ENCODE results near the gene PREB. TPM values are rescaled to one million over a fixed set of nuclear protein-coding genes. Genes with fewer than 3 reads are reported as not detected.
A peak's percentile ranks its signal among the peaks of the same experiment; 100 is the strongest.

PREB gene
- total and polyA plus RNA-seq, 2 of the 13 experiments (the other 11 are each of a cell fraction or from before 2014, with no cell fraction given), result 112 to 192 TPM

DNA sequence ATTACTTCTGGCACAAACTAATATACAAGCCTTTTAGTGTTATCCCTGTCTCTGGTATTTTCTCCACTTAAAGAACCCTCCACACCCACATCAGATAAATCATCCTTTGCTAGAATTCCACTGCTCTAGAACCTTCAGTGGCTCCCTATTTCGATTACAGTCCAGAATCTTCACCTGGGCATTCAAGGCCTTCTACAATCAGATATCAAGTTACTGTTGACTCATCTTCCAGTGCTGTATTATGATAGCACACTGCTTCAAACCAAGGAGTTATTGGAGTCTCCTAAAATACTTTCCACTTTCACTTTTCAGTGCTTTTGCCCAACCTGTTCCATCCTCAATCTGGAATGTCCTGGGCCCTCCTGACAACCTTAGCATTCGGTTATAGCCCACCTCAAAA is 18.9 kb downstream of the PREB start:
- TF ChIP-seq ZNF83 (CRISPR knock-in tag; IDR thresholded peaks at IDR 0.05; ENCODE audit: borderline replicate concordance) (no peak), HMGA1 (CRISPR knock-in tag; conservative IDR thresholded peaks at IDR 0.05) (no peak), ZSCAN30 (CRISPR knock-in tag; IDR thresholded peaks at IDR 0.05) (no peak), ZNF501 (CRISPR knock-in tag; IDR thresholded peaks at IDR 0.05) (no peak)
- TF ChIP-seq, protein P1, sequence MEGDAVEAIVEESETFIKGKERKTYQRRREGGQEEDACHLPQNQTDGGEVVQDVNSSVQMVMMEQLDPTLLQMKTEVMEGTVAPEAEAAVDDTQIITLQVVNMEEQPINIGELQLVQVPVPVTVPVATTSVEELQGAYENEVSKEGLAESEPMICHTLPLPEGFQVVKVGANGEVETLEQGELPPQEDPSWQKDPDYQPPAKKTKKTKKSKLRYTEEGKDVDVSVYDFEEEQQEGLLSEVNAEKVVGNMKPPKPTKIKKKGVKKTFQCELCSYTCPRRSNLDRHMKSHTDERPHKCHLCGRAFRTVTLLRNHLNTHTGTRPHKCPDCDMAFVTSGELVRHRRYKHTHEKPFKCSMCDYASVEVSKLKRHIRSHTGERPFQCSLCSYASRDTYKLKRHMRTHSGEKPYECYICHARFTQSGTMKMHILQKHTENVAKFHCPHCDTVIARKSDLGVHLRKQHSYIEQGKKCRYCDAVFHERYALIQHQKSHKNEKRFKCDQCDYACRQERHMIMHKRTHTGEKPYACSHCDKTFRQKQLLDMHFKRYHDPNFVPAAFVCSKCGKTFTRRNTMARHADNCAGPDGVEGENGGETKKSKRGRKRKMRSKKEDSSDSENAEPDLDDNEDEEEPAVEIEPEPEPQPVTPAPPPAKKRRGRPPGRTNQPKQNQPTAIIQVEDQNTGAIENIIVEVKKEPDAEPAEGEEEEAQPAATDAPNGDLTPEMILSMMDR (CRISPR knock-in tag; IDR thresholded peaks at IDR 0.05), result no peak
- TF ChIP-seq, protein P2, sequence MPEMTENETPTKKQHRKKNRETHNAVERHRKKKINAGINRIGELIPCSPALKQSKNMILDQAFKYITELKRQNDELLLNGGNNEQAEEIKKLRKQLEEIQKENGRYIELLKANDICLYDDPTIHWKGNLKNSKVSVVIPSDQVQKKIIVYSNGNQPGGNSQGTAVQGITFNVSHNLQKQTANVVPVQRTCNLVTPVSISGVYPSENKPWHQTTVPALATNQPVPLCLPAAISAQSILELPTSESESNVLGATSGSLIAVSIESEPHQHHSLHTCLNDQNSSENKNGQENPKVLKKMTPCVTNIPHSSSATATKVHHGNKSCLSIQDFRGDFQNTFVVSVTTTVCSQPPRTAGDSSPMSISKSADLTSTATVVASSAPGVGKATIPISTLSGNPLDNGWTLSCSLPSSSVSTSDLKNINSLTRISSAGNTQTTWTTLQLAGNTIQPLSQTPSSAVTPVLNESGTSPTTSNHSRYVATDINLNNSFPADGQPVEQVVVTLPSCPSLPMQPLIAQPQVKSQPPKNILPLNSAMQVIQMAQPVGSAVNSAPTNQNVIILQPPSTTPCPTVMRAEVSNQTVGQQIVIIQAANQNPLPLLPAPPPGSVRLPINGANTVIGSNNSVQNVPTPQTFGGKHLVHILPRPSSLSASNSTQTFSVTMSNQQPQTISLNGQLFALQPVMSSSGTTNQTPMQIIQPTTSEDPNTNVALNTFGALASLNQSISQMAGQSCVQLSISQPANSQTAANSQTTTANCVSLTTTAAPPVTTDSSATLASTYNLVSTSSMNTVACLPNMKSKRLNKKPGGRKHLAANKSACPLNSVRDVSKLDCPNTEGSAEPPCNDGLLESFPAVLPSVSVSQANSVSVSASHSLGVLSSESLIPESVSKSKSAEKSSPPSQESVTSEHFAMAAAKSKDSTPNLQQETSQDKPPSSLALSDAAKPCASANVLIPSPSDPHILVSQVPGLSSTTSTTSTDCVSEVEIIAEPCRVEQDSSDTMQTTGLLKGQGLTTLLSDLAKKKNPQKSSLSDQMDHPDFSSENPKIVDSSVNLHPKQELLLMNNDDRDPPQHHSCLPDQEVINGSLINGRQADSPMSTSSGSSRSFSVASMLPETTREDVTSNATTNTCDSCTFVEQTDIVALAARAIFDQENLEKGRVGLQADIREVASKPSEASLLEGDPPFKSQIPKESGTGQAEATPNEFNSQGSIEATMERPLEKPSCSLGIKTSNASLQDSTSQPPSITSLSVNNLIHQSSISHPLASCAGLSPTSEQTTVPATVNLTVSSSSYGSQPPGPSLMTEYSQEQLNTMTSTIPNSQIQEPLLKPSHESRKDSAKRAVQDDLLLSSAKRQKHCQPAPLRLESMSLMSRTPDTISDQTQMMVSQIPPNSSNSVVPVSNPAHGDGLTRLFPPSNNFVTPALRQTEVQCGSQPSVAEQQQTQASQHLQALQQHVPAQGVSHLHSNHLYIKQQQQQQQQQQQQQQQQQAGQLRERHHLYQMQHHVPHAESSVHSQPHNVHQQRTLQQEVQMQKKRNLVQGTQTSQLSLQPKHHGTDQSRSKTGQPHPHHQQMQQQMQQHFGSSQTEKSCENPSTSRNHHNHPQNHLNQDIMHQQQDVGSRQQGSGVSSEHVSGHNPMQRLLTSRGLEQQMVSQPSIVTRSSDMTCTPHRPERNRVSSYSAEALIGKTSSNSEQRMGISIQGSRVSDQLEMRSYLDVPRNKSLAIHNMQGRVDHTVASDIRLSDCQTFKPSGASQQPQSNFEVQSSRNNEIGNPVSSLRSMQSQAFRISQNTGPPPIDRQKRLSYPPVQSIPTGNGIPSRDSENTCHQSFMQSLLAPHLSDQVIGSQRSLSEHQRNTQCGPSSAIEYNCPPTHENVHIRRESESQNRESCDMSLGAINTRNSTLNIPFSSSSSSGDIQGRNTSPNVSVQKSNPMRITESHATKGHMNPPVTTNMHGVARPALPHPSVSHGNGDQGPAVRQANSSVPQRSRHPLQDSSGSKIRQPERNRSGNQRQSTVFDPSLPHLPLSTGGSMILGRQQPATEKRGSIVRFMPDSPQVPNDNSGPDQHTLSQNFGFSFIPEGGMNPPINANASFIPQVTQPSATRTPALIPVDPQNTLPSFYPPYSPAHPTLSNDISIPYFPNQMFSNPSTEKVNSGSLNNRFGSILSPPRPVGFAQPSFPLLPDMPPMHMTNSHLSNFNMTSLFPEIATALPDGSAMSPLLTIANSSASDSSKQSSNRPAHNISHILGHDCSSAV (CRISPR knock-in tag; IDR thresholded peaks at IDR 0.05; ENCODE audit: borderline replicate concordance), result no peak
- FAIRE-seq, result no peak
- in situ Hi-C loops (cut with HindIII; ENCODE audit: extremely low pct_ligation_motif_present, low pct_unique_long_range_greater_than_20kb), result no loop called here

More for the DNA sequence above, 18.9 kb downstream of the PREB start:
- CTCF ChIA-PET (ENCODE audit: low intra/inter-chr PET ratio, low total read pairs), result no interaction called here
- Histone ChIP-seq H3K9me3 (ENCODE audit: low read length) (no peaks in the 10 kb centered on the region), H3K9ac (ENCODE audit: insufficient read depth, low read depth, low read length) (no peak overlapping the region), H3K79me2 (ENCODE audit: insufficient read depth, low read length) (no peaks in the 10 kb centered on the region), H3K4me2 (ENCODE audit: low read depth, low read length) (no peak overlapping the region), H3K27ac (ENCODE audit: extremely low read length, insufficient read depth, low read length) (no peak overlapping the region), H3K36me3 (replicated peaks in 1 of 2; ENCODE audit: control insufficient read depth in 1 of 2, insufficient read depth in 2 of 2, low read length in 2 of 2) (no peaks in the 10 kb centered on the region), H4K20me1 (ENCODE audit: insufficient read depth, low read length) (no peaks in the 10 kb centered on the region), H3K4me3 (replicated peaks in 1 of 3; ENCODE audit: insufficient read depth in 1 of 3, low read depth in 2 of 3, low read length in 3 of 3) (no peak overlapping the region), H3K27me3 (ENCODE audit: control insufficient read depth in 1 of 2, insufficient read depth in 2 of 2, low read length in 2 of 2) (peaks cover 2 to 20% of the 10 kb centered on the region in 2 experiments; a peak in 3 of 5 replicates), H2AFZ (ENCODE audit: low read length) (no peak overlapping the region), H3K4me1 (ENCODE audit: insufficient read depth, low read length) (peaks cover 41% of the 10 kb centered on the region)
- 45% methylated on average over 2 of the region's 2 CpGs for WGBS (ENCODE audit: low lambda C conversion rate)
- DNase-seq (ENCODE audit: low spot score) (no peak), ATAC-seq (no peak)
- intact Hi-C loops (cut with micrococcal nuclease; ENCODE audit: unreplicated experiment), result loop anchor here (5.0 kb wide), 1 partner anchor 77 kb away; no protein-coding TSS in a partner anchor
- POLR2A ChIA-PET, result no interaction called here
- BruUV-seq (replicated peaks), result TSS peak; percentile 30

Data from HepG2 (cell line).